ENCODE data around the gene FAM13A.

- TF ChIP-seq CTCF (IDR thresholded peaks at IDR 0.05 in 8 of 11, conservative IDR thresholded peaks at IDR 0.05 in 3 of 11) (no peak), POLR2A (IDR thresholded peaks at IDR 0.05) (no peak), POLR2AphosphoS5 (IDR thresholded peaks at IDR 0.05) (no peak)
Measured at GRCh38 chr4:88938138-88938537, 118.8 kb downstream of the FAM13A start.
